Activated naive CD4-positive, alpha-beta T cell treated with Interleukin-2 at 50 U/mL for 16 hours (primary cell): ENCODE data around the gene SEMA4A.
"Not testable (repeated sequence)": the region's sequence is repeated elsewhere in the genome, so short reads cannot be mapped to it uniquely, and the experiment has no call there.

ENCODE experiments used
- DNase-seq: peaks from one replicate; pipeline ENCODE4 v3.0.0-alpha.2; 2020

The SEMA4A gene

DNA sequence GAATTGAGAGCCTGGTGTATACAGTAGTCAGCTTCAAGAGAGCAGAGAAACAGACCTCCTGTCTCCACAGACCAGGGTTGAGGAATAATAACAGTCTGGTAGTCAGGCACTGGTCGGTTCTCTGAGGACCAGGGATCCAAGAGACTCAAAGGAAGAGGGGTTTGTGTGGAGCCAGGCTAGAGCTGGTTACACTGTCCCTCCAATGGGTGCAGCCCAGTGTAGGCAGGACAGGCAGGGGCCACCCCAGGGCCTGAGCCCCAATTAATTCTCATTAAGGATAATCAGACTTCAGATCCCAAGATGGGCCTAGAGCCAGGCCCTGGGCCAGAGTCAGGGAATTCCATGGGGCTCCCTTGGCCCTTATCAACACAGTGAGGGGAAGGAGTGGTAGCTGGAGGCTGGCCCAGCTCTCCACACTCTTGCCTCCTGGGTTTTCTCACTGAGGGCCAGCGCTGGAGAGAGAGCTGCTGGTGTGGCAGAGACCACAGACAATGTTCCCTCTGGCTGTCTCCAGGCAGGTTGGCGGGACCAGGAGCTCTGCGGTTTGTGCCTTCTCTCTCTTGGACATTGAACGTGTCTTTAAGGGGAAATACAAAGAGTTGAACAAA is 9.1 kb downstream of the SEMA4A start:
- DNase-seq: no peak

DNA sequence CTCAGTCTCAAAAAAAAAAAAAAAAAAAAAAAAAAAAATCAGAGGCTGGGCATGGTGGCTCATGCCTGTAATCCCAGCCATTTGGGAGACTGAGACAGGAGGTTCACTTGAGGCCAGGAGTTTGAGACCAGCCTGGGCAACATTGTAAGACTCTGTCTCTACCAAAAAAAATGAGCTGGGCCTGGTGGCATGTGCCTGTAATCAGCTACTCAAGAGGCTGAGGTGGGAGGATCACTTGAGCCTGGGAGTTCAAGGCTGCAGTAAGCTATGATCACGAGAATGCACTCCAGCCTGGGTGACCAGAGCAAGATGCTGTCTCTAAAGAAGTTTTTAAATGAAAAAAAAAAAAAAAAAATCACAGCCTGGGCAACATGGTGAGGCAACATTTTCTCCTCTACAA is 10.3 kb downstream of the SEMA4A start:
- no peak for DNase-seq

DNA sequence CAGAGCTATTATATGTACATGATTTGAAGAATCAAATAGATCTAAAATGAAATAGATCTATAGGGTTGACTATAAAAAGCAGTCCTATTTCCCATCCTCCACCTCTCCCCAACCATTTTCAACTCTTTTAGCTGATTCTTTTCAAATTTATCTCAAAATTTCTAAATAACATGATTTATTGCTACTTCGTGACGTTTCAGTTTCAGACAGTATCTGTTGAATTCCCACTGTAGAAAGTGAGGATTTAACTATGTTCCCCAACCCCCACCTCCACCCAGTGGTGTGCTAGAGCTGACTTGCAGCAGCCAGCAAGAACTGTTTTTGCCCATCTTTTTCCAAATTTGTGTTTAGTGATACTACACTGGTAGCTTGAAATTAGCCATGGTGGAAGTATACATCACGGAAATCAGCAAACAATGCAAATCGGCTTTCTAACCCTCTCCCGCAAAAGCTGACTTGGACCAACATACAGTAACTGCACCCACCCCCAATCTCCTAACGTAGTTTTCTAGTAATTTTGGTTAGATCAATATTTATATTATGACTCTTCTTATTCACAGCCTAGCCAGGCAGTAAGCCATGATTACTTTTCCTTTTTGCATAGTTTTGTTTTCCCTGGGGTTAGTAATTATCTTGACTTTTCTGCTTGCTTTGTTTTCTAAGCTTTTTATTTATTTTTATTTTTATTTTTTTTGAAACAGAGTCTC is 10.9 kb downstream of the SEMA4A start:
- no peak for DNase-seq

DNA sequence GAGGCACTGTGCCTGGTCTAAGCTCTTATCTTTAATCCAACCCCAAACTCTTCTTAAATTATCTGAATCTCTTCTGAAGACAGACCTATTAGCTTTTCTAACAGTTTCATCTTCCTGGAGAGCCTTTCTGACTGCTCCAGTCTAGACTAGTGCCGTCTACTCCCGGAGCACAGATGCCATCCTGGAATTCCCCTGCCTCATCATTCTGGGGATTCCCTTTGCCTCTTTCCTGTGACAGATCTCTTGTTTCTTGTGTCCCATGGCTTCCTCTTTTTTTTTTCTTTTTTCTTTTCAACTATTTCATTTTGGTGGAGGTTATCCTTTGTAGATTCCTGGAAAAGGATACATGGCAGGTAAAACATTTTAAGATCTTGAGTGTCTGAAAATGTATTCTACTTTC is 11.7 kb downstream of the SEMA4A start:
- DNase-seq: no peak

DNA sequence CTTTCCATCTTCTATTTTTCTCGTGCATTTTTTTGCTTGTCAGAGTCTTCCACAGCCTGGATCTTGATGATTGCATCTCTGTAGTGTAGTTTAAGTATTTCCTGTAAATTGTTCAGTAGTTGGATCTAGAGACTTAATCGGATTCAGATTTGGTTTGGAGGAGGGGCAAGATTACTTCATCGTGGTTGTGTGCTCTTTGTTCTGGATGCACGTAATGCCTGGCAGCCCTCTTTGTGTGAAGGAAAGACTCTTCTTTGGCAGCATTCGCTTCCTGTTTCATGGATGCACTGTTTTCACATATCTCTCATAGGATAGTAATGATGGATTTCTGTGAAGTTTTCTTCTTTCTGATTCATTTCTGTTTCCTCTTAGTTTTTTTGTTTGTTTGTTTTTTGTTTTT is 14.2 kb downstream of the SEMA4A start:
- DNase-seq: no peak

DNA sequence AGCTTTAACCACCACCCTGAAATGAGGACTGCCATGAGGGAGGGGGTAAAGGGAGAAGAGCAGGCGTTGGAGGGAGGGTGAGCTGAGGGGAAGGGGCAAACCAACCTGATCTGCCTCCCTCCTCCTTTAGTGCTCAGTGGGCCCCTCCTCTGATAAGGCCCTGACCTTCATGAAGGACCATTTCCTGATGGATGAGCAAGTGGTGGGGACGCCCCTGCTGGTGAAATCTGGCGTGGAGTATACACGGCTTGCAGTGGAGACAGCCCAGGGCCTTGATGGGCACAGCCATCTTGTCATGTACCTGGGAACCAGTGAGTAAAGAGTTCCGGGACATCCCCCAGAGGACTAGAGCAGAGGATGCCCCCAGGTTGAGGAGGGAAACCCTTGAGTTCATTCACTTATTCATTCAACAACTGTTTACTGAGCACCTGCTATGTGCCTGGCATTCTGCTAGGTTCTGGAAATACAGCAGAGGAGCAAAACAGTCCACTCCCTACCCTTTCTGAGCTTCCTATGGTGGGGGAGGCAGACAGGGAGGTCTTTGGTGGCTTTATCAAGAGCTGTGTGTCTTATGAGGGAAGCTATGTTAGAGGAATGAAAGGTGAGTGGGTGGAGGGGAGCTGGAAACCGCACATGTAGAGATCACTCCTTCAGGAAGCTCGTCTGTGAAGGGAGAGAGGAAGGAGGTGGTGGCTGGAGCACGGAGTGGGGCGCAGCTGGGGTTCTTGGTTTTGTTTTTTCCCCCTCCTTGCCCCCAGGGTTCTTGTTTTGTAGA is 19.5 kb downstream of the SEMA4A start:
- no peak for DNase-seq

DNA sequence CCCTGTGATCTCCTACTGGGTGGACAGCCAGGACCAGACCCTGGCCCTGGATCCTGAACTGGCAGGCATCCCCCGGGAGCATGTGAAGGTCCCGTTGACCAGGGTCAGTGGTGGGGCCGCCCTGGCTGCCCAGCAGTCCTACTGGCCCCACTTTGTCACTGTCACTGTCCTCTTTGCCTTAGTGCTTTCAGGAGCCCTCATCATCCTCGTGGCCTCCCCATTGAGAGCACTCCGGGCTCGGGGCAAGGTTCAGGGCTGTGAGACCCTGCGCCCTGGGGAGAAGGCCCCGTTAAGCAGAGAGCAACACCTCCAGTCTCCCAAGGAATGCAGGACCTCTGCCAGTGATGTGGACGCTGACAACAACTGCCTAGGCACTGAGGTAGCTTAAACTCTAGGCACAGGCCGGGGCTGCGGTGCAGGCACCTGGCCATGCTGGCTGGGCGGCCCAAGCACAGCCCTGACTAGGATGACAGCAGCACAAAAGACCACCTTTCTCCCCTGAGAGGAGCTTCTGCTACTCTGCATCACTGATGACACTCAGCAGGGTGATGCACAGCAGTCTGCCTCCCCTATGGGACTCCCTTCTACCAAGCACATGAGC is 23.3 kb downstream of the SEMA4A start:
- no peak for DNase-seq

DNA sequence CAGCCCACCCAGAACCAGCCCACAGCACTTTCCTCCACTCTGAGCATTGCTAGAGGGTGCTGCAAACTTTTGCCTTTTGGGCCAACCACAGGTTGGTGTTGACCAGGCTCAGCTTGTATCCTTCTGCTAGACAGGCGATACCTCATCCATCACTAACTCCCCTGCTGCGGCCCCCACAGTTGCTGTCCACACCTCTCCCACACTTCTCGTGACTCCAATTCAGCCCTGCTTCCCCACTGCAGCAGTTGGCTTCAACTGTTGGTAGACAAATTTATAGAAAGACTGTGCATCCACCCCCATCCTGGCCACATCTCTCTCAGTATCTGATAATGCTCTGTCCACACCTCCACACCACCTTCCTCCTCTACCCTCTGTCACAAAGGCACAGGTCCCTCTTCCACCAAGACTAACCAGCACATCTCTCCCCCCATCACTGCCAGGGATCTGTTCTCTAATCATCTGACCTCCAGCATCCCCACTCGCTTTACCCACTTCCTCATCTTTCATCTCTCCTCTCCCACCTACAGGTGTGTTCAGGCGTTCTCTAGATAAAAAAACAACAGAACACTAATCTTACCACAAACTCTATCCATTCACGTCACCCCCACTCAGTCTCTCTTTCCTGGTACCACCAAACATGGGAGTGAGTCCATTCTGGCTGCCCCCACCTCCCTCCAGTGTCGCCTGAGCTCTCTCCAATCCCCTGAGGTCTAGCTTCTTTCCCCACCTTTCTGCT is 24.7 kb downstream of the SEMA4A start:
- no peak for DNase-seq

DNA sequence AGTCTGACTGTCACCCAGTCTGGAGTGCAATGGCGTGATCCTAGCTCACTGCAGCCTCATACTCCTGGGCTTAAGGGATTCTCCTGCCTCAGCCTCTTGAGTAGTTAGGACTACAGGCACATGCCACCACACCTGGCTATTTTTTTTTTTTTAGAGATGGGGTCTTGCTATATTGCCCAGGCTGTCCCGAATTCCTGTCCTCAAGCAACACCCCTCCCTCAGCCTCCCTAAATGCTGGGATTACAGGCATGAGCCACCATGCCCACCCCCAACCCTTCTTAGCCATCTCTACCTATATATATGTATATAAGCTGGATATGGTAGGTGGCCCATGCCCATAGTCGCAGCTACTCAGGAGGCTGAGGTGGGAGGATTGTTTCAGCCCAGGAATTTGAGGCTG is 27.1 kb downstream of the SEMA4A start:
- no peak for DNase-seq

DNA sequence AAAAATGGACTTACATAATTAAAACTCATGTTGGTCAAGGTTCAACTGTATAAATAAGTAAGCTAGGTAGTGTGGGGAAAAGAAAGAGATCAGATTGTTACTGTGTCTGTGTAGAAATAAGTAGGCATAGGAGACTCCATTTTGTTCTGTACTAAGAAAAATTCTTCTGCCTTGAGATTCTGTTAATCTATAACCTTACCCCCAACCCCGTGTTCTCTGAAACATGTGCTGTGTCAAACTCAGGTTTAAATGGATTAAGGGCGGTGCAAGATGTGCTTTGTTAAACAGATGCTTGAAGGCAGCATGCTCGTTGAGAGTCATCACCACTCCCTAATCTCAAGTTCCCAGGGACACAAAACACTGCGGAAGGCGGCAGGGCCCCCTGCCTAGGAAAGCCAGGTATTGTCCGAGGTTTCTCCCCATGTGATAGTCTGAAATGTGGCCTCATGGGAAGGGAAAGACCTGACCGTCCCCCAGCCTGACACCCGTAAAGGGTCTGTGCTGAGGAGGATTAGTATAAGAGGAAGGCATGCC is 28.1 kb downstream of the SEMA4A start:
- not testable (repeated sequence) for DNase-seq

DNA sequence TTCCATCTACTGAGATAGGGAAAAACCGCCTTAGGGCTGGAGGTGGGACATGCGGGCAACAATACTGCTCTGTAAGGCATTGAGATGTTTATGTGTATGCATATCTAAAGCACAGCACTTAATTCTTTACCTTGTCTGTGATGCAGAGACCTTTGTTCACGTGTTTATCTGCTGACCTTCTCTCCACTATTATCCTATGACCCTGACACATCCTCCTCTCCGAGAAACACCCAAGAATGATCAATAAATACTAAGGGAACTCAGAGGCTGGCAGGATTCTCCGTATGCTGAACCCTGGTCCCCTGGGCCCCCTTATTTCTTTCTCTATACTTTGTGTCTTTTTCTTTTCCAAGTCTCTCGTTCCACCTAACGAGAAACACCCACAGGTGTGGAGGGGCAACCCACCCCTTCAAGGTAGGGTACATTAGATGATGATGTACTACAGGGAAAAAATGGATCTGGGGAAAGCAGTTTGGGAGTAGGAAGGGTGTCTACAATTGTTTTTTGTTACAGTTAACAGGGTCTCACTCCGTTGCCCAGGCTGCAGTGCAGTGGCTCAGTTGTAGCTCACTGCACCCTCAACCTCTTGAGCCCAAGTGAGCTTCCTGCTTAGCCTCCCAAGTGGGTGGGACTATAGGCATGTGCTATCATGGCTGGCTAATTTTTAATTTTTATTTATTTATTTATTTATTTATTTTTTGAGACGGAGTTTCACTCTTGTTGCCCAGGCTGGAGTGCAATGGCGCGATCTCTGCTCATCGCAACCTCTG is 28.8 kb downstream of the SEMA4A start:
- DNase-seq: not testable (repeated sequence)

DNA sequence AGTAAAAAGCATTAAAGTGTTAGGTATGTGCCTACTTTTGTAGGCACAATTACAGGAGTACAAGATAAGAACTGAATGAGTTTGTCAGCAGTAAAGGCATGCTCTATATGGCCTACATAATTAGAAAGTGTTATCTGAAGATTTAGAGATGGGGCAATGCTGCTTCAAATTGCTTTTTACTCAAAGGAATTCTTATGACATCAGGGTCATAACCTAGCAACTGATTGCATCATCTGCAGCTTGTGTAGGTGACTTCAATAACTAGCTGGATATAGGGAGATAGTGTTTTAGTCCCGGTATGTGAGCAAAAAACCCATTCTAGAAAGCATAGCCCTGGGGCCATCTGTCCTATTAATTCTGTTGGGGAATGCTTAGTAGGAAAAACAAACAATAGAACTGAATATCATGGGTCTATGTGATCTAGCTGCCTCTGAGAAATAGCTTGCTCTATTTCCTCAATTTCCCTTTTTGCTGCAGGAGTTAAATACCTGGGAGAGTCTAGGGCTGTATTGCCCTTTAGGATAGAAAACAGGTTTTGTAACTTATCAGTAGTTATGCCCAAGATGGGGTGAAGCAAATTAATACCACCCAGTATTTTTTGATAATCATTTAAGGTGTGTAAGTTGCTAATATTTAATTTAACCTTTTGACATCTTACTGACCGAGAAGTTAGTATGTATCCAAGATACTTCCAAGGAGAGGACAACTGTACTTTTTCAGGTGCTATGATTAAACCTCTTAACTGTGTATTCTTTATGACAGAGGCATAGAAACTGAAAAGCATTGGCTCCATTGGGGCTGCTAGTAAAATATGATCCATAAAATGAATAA is 33.2 kb downstream of the SEMA4A start:
- not testable (repeated sequence) for DNase-seq

DNA sequence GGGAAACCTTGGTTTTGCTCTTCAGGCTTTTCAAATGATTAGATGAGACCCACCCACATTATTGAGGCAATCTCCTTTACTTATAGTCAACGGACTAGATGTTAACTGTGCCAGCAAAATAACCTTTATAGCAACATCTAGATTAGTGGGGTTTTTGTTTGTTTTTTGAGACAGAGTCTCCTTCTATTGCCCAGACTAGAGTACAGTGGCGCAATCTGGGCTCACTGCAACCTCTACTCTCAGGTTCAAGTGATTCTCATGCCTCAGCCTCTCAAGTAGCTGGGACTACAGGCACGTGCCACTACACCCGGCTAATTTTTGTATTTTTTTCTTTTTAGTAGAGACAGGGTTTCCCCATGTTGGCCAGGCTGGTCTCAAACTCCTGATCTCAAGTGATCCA is 36.9 kb downstream of the SEMA4A start:
- DNase-seq: not testable (repeated sequence)

DNA sequence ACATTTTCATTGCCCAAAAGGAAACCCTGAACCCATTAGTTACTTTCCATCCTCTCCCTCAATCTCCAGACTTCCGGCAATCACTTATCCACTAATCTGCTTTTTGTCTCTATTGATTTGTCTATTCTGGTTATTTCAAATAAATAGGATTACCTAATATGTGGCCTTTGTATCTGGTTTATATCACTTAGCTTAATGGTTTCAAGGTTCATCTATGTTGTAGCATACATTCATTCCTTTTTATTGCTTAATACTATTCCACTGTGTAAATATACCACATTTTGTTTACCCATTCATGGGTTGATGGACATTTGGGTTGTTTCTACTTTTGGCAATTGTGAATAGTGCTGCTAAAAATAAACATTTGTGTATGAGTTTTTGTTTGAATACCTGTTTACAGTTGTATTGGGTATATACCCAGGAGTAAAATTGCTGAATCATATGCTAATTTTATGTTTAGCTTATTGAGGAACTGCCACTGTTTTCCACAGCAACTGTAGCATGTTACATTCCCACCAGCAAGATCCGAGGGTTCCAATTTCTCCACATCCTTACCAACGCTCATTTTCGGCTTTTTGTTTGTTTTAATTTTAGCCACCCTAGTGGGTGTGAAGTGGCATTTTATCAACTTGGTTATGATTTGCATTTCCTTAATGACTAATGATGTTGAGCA is 38.0 kb downstream of the SEMA4A start:
- DNase-seq: no peak

DNA sequence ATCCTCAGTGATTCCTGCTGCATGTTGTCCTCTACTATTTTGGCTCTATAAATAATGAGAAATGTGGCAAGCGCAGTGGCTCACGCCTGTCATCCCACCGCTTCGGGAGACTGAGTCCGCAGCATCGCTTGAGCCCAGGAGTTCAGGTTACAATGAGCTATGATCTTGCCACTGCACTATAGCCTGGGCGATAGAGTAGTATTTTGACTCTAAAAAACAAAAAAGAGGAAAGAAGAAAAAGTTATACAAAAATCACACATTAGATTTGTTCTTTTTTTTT is 39.8 kb downstream of the SEMA4A start:
- DNase-seq: no peak

DNA sequence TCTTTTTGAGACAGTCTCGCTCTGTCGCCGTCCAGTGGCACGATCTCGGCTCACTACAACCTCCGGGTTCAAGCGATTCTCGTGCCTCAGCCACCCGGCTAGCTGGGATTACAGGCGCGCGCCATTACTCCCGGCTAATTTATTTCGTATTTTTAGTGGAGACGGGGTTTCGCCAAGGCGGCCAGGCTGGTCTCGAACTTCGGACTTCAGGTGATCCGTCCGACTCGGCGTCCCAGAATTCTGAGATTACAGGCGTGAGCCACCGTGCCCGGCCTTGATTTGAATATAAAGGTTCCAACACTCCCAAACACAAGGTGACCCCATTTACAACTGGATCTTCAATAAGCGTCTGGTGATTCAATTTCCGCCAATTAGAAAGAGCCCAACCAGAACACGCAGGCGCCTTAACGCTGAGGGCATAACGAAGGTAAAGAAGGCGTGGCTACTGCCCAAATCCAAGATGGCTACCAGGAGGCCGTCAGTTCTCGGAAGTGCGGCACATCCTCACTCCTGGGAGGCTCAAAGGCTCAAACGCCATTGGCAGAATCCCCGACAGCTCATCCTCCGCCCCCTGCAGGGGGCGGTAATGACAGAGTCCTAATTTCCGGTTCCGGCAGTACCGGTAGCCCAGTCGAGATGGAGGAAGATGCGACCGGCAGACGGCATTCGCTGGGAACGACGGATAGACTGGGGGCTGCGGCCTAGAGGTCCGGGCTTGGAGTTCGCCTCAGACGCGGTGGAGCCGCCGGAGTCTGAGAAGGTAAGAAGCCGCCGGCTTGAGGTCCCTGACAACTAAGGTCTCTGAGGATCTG is 40.3 kb downstream of the SEMA4A start, which contains the start of gene SLC25A44:
Gene SLC25A44 (plus strand): TSS at position 617 of the 812 bp plus-strand sequence. CDS start 5,744 bp downstream, outside the sequence.
- DNase-seq: peak; percentile 98

DNA sequence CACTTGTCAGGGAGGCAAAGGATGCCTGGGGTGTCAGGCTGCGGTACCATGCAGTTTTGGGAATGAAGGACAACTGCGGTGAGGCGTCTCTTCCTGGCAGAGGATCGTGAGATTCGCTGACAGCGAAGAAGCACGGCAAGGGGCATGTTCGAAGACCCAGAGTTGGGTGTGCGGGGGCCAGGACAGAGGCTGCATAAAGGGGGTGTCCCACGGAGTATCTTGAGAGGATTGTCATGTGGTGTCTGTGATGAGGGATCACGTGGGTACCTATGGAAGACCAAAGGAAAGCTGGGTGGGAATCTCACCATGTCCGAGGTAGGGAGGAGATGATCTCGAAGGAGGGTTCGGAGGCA is 40.9 kb downstream of the SEMA4A start:
- DNase-seq: no peak

DNA sequence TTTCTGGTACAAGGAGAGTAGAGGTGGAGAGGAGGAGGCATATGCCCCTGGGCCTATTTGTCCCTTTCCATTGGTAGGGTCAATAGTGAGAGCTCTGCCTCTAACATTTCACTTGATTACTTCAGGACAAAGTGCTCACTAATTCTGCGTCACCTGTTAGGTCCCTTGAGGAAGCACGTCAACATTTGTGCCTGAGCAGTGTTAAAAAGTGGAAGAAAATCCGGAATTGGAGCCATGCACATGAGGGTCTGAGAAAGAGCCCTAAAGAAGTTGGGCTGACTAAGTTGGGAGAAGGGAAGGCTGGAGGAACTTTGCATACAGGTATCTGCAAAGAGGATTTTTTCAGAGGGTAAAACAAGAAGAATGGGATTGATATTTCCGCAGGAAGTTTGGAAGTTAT is 42.5 kb downstream of the SEMA4A start:
- no peak for DNase-seq

DNA sequence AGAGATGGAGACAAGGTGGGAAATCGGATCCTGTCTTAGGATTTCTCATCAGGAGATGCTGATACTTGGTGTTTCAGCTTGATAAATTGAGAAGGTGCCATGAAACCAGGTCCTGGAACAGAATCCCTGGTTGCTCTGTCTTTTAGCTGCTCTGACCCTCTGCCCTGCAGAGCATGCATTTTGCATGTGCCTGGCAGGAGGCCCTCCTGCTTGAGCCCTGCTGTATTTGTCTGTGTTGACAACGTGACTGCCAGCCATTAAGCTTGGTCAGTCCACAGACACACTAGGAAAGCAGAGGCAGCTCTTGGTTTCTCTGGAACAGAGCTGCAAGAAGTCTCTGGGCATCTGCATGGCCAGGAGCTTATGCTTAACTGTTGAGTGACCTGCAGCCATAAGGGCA is 43.1 kb downstream of the SEMA4A start:
- no peak for DNase-seq
